Stimulated activated CD4-positive, alpha-beta T cell treated with anti-CD3 and anti-CD28 coated beads, Interleukin-15, amount 100 ng/mL, for 48 hours (primary cell): ENCODE data around the gene LRP1B.

Experiments used
- DNase-seq, 2 donors: peaks; one replicate each; pipeline ENCODE4 v3.0.0-alpha.2; 2020; ENCODE audit warnings: low read depth in 2 of 2

LRP1B gene

GRCh38 chr2:140621583-140622362 lies 1509.0 kb downstream of the LRP1B start:
- no peak for DNase-seq

- DNase-seq: no peak
These were observed 1526.0 kb downstream of the LRP1B start for GRCh38 chr2:140604788-140605187.

GRCh38 chr2:140604096-140604495 lies 1526.7 kb downstream of the LRP1B start:
- no peak for DNase-seq

GRCh38 chr2:140603416-140603815 lies 1527.4 kb downstream of the LRP1B start:
- no peak for DNase-seq

GRCh38 chr2:140601801-140602200 lies 1529.0 kb downstream of the LRP1B start:
- DNase-seq: no peak

GRCh38 chr2:140601342-140601741 lies 1529.5 kb downstream of the LRP1B start:
- DNase-seq: no peak

- DNase-seq: no peak
These were observed 1530.7 kb downstream of the LRP1B start for GRCh38 chr2:140600116-140600515.

- no peak for DNase-seq
These were observed 1533.0 kb downstream of the LRP1B start for GRCh38 chr2:140597836-140598235.

- DNase-seq: no peak
These were observed 1533.6 kb downstream of the LRP1B start for GRCh38 chr2:140597205-140597604.

GRCh38 chr2:140596447-140596846 lies 1534.4 kb downstream of the LRP1B start:
- no peak for DNase-seq

- no peak for DNase-seq
These were observed 1535.7 kb downstream of the LRP1B start for GRCh38 chr2:140595107-140595506.

GRCh38 chr2:140593132-140593531 lies 1537.7 kb downstream of the LRP1B start:
- no peak for DNase-seq

GRCh38 chr2:140589696-140590095 lies 1541.1 kb downstream of the LRP1B start:
- DNase-seq: no peak

- no peak for DNase-seq
These were observed 1541.5 kb downstream of the LRP1B start for GRCh38 chr2:140589273-140589672.

GRCh38 chr2:140586379-140586778 lies 1544.4 kb downstream of the LRP1B start:
- DNase-seq: no peak

- DNase-seq: no peak
These were observed 1545.8 kb downstream of the LRP1B start for GRCh38 chr2:140585016-140585415.

- DNase-seq: no peak
These were observed 1546.3 kb downstream of the LRP1B start for GRCh38 chr2:140584471-140584870.

- DNase-seq: no peak
These were observed 1550.2 kb downstream of the LRP1B start for GRCh38 chr2:140580532-140581151.

- no peak for DNase-seq
These were observed 1553.4 kb downstream of the LRP1B start for GRCh38 chr2:140577453-140577852.

GRCh38 chr2:140567734-140568133 lies 1563.1 kb downstream of the LRP1B start:
- DNase-seq: no peak

- no peak for DNase-seq
These were observed 1565.1 kb downstream of the LRP1B start for GRCh38 chr2:140565756-140566155.

- DNase-seq: no peak
These were observed 1575.1 kb downstream of the LRP1B start for GRCh38 chr2:140555701-140556100.

GRCh38 chr2:140552634-140553033 lies 1578.2 kb downstream of the LRP1B start:
- DNase-seq: no peak
